ENCODE results near the gene OPN4.

GRCh38 chr10:86642021-86642420 is 12.3 kb upstream of the OPN4 start:
- TF ChIP-seq CTCF (IDR thresholded peaks at IDR 0.05): no peak
- TF ChIP-seq EZH2phosphoT487 (IDR thresholded peaks at IDR 0.05): no peak
